A673 (cell line): ENCODE data around the gene WT1. TPM values are rescaled to one million over a fixed set of nuclear protein-coding genes. Genes with fewer than 3 reads are reported as not detected.
A peak's percentile ranks its signal among the peaks of the same experiment; 100 is the strongest.

Source experiments
- BruUV-seq: library from RNA; stranded (reverse); fragments of 400-500 nt; replicated peaks from 2 replicates; lab custom pipeline; 2021; lab: Mats Ljungman, UMichigan
- CTCF ChIA-PET: fragments of 300-600 bp; sonication (Branson Sonifier 250); formaldehyde crosslinking; loops from one replicate; lab custom pipeline; 2022; ENCODE audit warnings: antibody characterized with exemption; lab: Charles Lee
- POLR2A ChIA-PET: fragments of 300-600 bp; sonication (Branson Sonifier 250); formaldehyde crosslinking; loops from one replicate; lab custom pipeline; 2022; ENCODE audit warnings: antibody characterized with exemption; ENCODE audit not compliant: low non-redundant PET; lab: Charles Lee
- DNase-seq: peaks from one replicate; pipeline ENCODE4 v3.0.0-alpha.2; 2015; ENCODE audit warnings: low spot score
- H3K27ac ChIP-seq: fragments of 200-600 bp; sonication (generic); 2 replicates; pipeline ENCODE4 v1.5.1; 2016; ENCODE audit warnings: mixed run types, low read depth, mild to moderate bottlenecking, mixed read lengths, antibody characterized with exemption, low read length; ENCODE audit not compliant: poor library complexity, severe bottlenecking
- H3K27me3 ChIP-seq: fragments of 200-600 bp; sonication (generic); replicated peaks from 2 replicates; pipeline ENCODE4 v1.6.1; 2017; ENCODE audit warnings: mixed run types, low read depth, mild to moderate bottlenecking, mixed read lengths, antibody characterized with exemption, low read length; ENCODE audit not compliant: insufficient read depth, poor library complexity
- H3K36me3 ChIP-seq: fragments of 200-600 bp; sonication (generic); 2 replicates; pipeline ENCODE4 v1.6.1; 2016; ENCODE audit warnings: mixed run types, mild to moderate bottlenecking, mixed read lengths, antibody characterized with exemption, low read length; ENCODE audit not compliant: insufficient read depth, poor library complexity, severe bottlenecking
- H3K4me1 ChIP-seq: fragments of 200-600 bp; sonication (generic); 2 replicates; pipeline ENCODE4 v1.6.1; 2017; ENCODE audit warnings: mixed run types, mild to moderate bottlenecking, mixed read lengths, antibody characterized with exemption, low read length; ENCODE audit not compliant: insufficient read depth, poor library complexity, severe bottlenecking
- H3K4me3 ChIP-seq: fragments of 200-600 bp; sonication (generic); 2 replicates; pipeline ENCODE4 v1.5.1; 2016; ENCODE audit warnings: low read depth, mixed run types, mild to moderate bottlenecking, mixed read lengths, low read length; ENCODE audit not compliant: poor library complexity, severe bottlenecking
- H3K9me3 ChIP-seq: fragments of 200-600 bp; sonication (generic); 2 replicates; pipeline ENCODE4 v1.6.1; 2016; ENCODE audit warnings: mixed run types, low read depth, mild to moderate bottlenecking, mixed read lengths, antibody characterized with exemption, low read length; ENCODE audit not compliant: poor library complexity, severe bottlenecking
- EZH2 ChIP-seq: fragments of 200-600 bp; sonication (generic); IDR thresholded peaks from 2 replicates; pipeline ENCODE4 v1.6.1; 2017; ENCODE audit warnings: borderline replicate concordance, low read depth, mild to moderate bottlenecking, mixed read lengths, antibody characterized with exemption, low read length; ENCODE audit not compliant: poor library complexity, severe bottlenecking
- intact Hi-C: fragments of 100-400 bp; cut with micrococcal nuclease; formaldehyde crosslinking; loops from one replicate; pipeline ENCODE4 v1.10.0; 2022; ENCODE audit not compliant: unreplicated experiment
- total RNA-seq: library from RNA; stranded (reverse); gene quantifications from 2 replicates; pipeline ENCODE4 v1.2.3, GENCODE V29; 2021
- TF ChIP-seq, protein P1 (sequence below): fragments of 300-800, 200-600 bp; sonication (generic); conservative IDR thresholded peaks from 2 replicates; pipeline ENCODE4 v1.5.1; 2017; ENCODE audit warnings: low read depth, mild to moderate bottlenecking, antibody characterized with exemption, low read length, moderate library complexity, mixed read lengths

The WT1 gene
- total RNA-seq, 1 experiment from 2014 or later = 10.4 TPM

DNA sequence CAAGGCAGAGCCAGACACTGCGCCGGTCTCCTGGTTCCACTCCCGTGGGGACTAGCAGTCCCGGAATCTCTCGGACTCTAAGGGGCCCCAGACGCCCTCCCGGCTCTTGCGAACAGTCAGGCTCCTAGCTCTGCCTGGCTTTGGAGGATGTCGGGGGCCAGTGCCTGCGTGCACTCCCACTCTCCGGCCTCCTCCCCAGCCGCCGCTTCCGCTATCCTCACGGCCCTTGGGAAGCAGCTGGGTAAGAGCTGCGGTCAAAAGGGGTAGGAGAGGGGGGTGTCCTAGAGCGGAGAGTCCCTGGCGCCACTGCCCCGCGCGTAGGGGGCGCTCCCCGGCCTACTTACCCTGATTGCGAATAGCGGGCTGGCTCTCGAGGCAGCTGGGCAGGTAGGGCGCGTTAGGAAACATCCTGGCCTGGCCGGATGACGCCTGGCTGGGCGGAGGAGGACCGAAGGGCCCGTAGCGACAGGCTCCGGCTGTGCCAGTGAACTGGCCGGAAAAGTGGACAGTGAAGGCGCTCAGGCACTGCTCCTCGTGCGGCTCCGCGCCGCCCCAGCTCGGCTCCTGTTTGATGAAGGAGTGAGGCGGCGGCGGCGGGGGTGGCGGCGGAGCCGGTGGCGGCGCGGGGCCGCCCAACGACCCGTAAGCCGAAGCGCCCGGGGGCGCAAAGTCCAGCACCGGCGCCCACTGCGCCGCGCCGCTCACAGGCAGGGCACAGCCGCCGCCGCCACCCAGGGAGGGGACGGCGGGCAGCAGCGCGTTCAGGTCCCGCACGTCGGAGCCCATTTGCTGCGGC is 785 bp downstream of the WT1 start:
- ChIA-PET POLR2A (no interaction called here), CTCF (interaction anchor here (0.6 kb wide), 1 partner anchor 44 kb away, joined by 12 read pairs; no protein-coding TSS in a partner anchor)
- Histone ChIP-seq H3K36me3 (no peaks in the 10 kb centered on the region), H3K4me3 (peak overlapping the region; percentile 41), H3K27ac (no peak overlapping the region), H3K27me3 (peaks cover 98% of the 10 kb centered on the region), H3K4me1 (peaks cover 46% of the 10 kb centered on the region), H3K9me3 (no peaks in the 10 kb centered on the region)
- intact Hi-C loops = loop anchor here (2.0 to 5.0 kb wide), 2 partner anchors 47 to 112 kb away; no protein-coding TSS in a partner anchor
- no peak for DNase-seq
- TF ChIP-seq, protein P1, sequence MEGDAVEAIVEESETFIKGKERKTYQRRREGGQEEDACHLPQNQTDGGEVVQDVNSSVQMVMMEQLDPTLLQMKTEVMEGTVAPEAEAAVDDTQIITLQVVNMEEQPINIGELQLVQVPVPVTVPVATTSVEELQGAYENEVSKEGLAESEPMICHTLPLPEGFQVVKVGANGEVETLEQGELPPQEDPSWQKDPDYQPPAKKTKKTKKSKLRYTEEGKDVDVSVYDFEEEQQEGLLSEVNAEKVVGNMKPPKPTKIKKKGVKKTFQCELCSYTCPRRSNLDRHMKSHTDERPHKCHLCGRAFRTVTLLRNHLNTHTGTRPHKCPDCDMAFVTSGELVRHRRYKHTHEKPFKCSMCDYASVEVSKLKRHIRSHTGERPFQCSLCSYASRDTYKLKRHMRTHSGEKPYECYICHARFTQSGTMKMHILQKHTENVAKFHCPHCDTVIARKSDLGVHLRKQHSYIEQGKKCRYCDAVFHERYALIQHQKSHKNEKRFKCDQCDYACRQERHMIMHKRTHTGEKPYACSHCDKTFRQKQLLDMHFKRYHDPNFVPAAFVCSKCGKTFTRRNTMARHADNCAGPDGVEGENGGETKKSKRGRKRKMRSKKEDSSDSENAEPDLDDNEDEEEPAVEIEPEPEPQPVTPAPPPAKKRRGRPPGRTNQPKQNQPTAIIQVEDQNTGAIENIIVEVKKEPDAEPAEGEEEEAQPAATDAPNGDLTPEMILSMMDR = peak; percentile 59
- TF ChIP-seq EZH2 = peak; percentile 100
- BruUV-seq = no TSS peak

DNA sequence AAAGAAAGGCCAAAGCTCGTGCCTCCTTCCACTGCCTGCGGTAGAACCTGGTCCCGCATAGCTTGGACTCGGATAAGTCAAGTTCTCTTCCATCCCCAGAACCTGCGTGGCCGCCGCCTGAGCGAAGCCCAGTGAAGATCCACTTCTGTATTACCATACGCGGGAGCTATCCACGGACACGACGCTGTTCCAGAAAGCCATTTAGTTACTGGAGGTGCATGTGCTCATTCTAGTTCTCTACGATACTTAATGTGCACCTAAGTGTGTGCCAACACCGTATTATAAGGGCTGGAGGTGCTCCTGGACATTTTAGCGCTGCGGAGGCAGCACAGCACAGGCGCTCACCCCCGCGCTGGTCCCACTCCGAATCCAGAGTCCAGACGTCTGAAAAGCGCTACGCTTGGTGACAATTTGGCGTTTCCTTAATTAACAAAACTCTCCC is 1.4 kb downstream of the WT1 start:
- H3K4me3 ChIP-seq = peak overlapping the region; percentile 41
- intact Hi-C loops = loop anchor here (2.0 kb wide), 1 partner anchor 111 kb away; no protein-coding TSS in a partner anchor
- CTCF ChIA-PET = no interaction called here
- no peaks in the 10 kb centered on the region for H3K9me3 ChIP-seq
- DNase-seq = no peak
- no peaks in the 10 kb centered on the region for H3K36me3 ChIP-seq
- TF ChIP-seq, protein P1 = no peak
- TF ChIP-seq EZH2 = no peak
- H3K27ac ChIP-seq = no peak overlapping the region
- H3K27me3 ChIP-seq = peaks cover 98% of the 10 kb centered on the region
- peaks cover 40% of the 10 kb centered on the region for H3K4me1 ChIP-seq
- BruUV-seq = no TSS peak
- POLR2A ChIA-PET = no interaction called here

DNA sequence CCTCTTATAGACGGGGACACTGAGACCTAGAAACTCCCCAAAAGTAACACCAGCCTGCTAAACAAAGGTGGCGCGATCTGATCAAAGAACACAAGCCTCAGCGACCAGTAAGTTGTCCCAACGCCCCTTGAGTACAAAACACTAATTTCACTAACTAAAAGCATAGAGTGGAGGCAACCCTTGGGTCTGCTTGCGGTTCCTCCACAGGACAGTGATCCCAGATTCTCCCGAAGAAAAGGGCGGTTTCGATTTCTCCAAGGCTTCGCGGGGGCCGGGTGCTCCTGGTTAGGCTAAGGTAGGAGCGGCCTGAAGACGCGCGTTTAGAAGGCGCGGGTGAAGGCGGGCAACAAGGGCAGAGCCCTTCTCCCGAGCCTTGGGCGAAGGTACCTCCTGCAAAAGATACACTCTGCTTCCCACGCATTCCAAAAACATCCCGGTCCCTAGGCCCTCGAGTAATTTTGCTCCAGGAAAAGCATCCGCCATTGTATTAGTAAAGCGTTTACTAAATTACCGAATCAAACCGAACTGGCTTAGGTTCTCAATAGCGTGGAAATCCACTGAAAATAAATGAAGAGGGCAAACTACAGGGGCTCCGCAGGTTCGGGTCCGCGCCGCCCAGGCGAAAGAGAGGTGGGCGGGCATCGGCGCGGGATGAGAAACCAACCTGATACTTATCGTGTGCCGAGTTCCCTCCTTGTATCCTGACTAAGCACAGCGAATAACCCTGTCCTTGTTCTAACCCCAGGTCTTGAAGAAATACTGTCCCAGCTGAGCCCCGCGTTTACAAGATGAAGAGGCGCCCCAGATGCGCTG is 2.0 kb downstream of the WT1 start:
- intact Hi-C loops = no loop called here
- Histone ChIP-seq H3K4me1 (peaks cover 34% of the 10 kb centered on the region), H3K36me3 (no peaks in the 10 kb centered on the region), H3K27me3 (peaks cover 98% of the 10 kb centered on the region), H3K9me3 (no peaks in the 10 kb centered on the region), H3K27ac (no peak overlapping the region), H3K4me3 (no peak overlapping the region)
- TF ChIP-seq, protein P1 = no peak
- no peak for TF ChIP-seq EZH2
- no peak for DNase-seq
- POLR2A ChIA-PET = no interaction called here
- no TSS peak for BruUV-seq
- CTCF ChIA-PET = no interaction called here
